GM10266 (cell line): ENCODE results near the gene CMA1.
"Not testable (repeated sequence)": the region's sequence is repeated elsewhere in the genome, so short reads cannot be mapped to it uniquely, and the experiment has no call there.

Experiments used
- DNase-seq: peaks from one replicate; pipeline ENCODE4 v3.0.0; 2012; ENCODE audit errors: extremely low spot score
- TF ChIP-seq, protein P1 (sequence below): IDR thresholded peaks from 2 replicates; pipeline ENCODE4 v1.5.1; 2012; ENCODE audit warnings: mild to moderate bottlenecking, low read depth; ENCODE audit not compliant: control insufficient read depth, insufficient read depth; ENCODE audit errors: missing control alignments

Gene CMA1

DNA sequence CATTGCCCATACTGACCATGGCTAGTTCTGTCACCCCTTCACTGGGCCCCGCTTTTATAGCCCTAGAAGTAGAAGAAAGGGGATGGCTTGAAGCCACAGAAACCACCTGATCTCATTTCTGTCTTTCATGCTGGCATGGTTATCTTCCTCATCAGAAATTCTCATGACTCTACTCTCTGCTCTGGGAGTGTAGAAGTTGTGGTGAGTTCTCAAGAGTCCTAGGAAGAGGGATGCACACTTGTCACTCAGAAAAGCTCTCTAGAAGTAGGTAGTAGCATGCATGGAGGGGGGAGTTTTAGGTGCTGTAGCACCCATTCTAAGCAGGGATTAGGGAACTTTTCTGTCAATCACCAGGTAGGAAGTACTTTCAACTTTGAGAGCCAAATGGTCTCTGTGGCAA is 6.1 kb upstream of the CMA1 start:
- no peak for DNase-seq
- TF ChIP-seq, protein P1, sequence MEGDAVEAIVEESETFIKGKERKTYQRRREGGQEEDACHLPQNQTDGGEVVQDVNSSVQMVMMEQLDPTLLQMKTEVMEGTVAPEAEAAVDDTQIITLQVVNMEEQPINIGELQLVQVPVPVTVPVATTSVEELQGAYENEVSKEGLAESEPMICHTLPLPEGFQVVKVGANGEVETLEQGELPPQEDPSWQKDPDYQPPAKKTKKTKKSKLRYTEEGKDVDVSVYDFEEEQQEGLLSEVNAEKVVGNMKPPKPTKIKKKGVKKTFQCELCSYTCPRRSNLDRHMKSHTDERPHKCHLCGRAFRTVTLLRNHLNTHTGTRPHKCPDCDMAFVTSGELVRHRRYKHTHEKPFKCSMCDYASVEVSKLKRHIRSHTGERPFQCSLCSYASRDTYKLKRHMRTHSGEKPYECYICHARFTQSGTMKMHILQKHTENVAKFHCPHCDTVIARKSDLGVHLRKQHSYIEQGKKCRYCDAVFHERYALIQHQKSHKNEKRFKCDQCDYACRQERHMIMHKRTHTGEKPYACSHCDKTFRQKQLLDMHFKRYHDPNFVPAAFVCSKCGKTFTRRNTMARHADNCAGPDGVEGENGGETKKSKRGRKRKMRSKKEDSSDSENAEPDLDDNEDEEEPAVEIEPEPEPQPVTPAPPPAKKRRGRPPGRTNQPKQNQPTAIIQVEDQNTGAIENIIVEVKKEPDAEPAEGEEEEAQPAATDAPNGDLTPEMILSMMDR = no peak

DNA sequence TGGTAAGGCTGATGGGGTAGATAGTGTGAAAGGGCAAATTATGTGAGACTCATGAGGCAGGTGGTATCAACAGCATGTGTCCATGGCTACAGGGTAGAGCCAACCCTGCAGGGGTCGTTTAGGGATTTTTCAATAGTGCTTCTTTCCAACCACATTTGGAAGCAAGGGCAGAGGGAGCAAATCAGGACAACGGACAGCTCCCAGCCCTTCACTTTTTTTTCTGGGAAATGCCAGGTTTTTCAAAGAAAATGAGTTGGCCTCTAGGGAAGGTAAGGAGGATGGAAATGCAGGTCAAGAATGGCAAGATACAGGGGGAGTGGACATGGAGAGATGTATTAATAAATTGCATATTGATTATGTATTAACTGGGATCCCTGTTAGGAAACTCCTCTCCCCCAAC is 4.9 kb upstream of the CMA1 start:
- TF ChIP-seq, protein P1 = no peak
- DNase-seq = no peak

DNA sequence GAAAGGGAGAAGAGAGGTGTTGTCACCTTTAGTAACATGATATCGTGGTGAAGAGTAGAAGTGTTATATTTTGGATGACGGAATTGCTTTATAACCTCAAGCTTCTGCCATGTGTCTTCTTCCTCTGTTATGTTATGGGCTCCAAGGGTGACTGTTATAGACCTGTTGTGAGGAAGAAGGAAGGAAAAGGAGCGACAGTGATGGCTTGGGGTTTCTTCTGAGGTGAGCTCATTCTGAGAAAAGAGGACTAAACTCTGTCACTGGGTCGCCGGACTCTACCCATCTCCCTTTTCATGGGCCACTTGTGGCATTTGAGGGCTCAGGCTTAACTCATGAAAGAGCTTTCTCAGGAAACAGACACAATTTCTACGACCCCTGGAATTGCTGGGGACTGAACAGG is 1.6 kb downstream of the CMA1 start:
- TF ChIP-seq, protein P1 = no peak
- DNase-seq = no peak

DNA sequence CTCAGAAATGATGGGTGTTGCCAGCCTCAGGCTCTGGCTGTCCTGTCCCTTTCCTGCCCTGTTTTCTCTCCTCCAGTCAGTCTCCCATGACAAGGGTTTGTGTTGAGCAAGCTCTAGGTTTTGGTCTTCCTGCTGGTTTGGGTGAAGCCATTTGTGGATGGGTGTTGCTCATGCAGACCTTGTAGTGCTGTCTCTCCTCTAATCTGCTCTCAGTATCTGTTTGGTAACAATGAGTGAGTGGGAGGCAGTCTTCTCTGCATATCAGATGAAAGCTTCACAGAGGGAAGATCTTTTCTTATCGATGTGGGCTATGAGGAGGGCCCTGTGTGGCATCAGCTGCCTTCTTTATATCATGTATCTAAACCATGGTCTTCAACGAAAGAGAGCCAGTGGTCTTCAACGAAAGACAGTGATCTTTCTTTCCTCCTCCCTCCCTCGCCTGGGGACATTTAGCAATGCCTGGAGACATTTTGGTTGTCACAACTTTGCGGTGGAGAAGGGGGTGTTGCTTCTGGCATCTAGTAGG is 3.6 kb downstream of the CMA1 start:
- TF ChIP-seq, protein P1 = no peak
- no peak for DNase-seq

DNA sequence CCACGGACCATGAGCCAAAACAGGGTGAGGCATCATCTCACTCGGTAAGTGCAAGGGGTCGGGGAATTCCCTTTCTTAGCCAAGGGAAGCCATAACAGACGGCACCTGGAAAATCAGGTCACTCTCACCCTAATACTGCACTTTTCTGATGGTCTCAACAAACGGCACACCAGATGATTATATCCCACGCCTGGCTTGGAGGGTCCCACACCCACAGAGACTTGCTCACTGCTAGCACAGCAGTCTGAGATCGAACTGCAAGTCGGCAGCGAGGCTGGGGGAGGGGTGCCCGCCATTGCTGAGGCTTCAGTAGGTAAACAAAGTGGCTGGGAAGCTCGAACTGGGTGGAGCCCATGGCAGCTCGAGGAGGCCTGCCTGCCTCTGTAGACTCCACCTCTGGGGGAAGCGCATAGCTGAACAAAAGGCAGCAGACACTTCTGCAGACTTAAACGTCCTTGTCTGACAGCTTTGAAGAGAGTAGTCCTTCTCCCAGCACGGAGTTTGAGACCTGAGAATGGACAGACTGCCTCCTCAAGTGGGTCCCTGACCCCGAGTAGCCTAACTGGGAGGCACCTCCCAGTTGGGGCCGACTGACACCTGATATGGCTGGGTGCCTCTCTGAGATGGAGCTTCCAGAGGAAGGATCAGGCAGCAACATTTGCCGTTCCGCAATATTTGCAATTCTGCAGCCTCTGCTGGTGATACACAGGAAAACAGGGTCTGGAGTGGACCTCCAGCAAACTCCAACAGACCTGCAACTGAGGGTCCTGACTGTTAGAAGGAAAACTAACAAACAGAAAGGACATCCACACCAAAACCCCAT is 16.3 kb downstream of the CMA1 start:
- not testable (repeated sequence) for DNase-seq

DNA sequence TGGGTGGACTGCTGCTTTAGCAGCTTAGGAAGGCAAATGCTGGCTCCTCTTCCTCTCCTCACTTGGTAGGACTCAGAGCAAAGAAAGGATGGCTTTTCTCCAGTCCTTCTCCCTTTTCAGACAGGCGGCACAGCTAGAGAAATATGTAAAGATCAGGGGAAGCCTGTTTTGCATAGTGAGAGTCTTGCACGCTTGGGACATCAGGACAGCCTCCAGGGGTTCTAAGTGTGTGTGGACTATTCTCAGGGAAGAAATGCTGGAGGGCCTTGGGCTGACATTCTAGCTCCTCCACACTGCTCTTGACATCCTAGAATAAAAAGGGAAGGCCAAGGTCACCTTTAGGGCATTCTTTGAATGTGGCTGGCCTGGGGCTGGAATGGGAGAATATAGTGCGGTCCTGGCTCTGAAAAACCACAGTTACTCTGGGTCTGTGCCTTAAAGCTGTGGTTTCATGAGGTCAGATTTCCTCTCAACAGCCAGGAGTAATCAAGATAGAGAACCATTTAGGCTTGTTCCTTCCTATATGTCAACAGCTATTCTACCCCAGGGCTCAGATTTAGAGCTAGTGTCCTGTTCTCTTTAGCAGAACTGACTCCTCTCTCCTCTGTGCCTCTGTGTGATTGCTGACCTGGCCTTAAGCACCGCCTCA is 24.3 kb downstream of the CMA1 start:
- TF ChIP-seq, protein P1 = no peak
- no peak for DNase-seq

DNA sequence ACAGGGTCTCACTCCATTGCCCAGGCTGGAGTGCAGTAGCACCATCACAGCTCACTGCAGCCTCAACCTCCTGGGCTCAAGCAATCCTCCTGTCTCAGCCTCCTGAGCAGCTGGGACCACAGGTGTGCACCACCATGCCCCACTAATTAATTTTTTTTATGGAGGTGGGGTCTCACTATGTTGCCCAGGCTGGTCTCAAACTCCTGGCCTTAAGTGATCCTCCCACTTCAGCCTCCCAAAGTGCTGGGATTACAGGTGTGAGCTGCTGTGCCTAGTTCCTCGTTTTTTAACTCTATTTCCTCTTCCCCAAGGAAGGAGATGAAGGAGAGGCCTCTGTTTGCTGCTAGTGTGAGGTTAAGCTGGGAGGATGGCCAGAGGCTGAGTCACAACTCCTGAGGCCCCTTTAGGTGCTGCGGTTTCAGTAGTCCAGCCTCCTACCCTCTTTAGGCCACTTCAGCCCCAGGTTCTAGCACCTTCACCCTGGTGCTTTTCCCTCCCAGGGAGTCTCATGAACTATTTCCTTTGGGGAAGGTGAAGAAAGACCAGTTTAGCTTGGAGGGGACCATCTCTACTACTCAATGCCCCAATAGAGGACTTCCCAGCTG is 25.3 kb downstream of the CMA1 start:
- not testable (repeated sequence) for DNase-seq
